GM19452 (cell line): ENCODE measurements around the gene CCDC3.

Source experiments
- ATAC-seq: cut with Tn5 transposase; IDR thresholded peaks from one replicate; pipeline ENCODE4 v1.9.1; 2021; ENCODE audit not compliant: unreplicated experiment

CCDC3 gene

GRCh38 chr10:12846718-12847117, 154.8 kb downstream of the CCDC3 start:
- ATAC-seq: no peak
